GM19324 (cell line): ENCODE data around the gene KRTAP10-6.
"Not testable (repeated sequence)": the region's sequence is repeated elsewhere in the genome, so short reads cannot be mapped to it uniquely, and the experiment has no call there.

Experiments used
- ATAC-seq: cut with Tn5 transposase; IDR thresholded peaks from one replicate; pipeline ENCODE4 v1.9.1; 2021; ENCODE audit warnings: mild to moderate bottlenecking, moderate library complexity; ENCODE audit not compliant: unreplicated experiment, low FRiP score

Gene KRTAP10-6

GRCh38 chr21:44580231-44580821 lies 12.0 kb downstream of the KRTAP10-6 start, which contains the start of gene KRTAP10-5:
Gene KRTAP10-5 (minus strand): TSS chr21:44580604. CDS start chr21:44580578, 26 bp downstream.
- ATAC-seq, result not testable (repeated sequence)

DNA sequence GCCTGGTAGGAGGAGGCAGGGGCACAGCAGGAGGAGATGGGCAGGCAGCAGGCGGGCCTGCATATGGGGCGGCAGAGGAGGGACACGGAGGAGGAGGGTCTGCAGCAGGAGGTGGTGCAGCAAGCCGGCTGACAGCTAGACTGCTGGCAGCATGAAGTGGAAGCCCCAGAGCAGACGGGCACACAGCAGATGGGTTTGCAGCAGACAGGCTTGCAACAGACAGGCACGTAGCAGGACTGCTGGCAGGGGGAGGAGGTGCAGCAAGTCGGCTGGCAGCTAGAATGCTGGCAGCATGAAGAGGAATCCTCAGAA lies 12.5 kb downstream of the KRTAP10-6 start:
- no peak for ATAC-seq

GRCh38 chr21:44579056-44579832 lies 13.1 kb downstream of the KRTAP10-6 start:
- no peak for ATAC-seq

- no peak for ATAC-seq
Observed at GRCh38 chr21:44578371-44579055, 13.8 kb downstream of the KRTAP10-6 start.

DNA sequence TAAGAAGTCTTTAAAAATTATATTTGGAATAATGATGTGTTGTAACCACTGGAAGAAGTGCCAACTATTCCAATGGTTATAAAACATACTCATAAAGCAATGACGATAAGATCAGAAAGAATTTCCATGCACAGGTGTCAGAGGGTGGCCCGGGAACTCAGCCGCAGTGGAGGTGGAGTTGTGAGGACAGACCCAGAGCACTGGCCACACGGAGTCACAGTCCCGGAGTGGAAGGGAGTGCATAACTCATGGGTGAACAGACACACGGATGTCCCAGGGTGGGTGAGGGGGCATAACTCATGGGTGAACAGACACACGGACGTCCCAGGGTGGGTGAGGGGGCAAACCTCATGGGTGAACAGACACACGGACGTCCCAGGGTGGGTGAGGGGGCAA lies 16.3 kb downstream of the KRTAP10-6 start:
- ATAC-seq, result no peak

DNA sequence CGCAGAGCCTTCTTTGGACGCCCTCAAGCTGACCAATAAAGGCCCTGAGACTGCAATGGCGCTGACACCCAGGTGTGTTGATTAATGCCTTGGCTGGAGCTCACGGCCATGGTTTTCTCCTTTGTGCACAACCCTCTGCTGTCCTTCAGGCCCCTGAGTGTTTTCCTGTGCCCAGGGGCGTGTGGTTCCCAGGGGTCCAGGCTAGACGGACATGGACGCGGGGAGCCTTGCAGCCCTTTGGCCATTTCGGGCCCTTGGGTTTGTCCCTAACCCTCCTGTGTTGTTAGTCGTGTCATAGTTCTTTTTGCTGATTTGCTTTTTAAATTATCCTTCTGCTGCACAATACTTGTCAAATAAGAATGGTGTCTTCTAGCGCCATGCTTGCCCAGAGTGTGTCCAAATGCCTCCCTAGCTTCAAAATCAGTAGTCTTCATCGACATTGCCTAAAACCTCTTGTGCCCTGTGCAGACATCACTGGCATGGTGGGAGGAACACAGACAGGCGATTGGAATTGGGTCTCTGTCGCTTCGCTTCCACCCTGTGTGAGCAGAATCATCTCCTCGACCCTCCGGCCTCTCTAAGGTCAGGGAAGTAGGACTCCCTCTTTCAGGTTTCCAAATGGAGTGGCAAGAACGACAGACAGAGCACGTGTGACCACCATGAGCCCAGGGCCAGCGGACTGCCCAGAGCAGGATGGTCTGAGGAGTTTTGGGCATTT lies 16.8 kb downstream of the KRTAP10-6 start:
- ATAC-seq, result no peak

DNA sequence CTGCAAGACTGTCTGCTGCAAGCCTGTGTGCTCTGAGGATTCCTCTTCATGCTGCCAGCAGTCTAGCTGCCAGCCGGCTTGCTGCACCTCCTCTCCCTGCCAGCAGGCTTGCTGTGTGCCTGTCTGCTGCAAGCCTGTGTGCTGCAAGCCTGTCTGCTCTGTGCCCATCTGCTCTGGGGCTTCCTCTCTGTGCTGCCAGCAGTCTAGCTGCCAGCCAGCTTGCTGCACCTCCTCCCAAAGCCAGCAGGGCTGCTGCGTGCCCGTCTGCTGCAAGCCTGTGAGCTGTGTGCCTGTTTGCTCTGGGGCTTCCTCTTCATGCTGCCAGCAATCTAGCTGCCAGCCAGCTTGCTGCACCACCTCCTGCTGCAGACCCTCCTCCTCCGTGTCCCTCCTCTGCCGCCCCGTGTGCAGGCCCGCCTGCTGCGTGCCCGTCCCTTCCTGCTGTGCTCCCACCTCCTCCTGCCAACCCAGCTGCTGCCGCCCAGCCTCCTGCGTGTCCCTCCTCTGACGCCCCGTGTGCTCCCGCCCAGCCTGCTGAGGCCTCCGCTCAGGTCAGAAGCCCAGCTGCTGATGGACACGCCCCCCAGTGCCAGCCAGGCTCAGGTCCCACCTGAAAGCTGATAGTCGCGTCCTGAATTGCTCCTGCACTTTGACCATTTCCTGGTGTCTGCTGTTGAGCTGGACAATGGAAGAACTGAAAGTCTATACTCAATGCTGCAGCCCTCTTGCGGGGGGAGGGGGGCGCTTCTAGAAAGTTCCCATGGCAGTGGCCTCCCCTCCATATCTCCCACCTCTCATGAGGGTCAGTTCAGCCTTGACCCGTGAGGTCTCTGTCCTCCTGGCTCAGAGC lies 17.6 kb downstream of the KRTAP10-6 start:
- ATAC-seq, result no peak

DNA sequence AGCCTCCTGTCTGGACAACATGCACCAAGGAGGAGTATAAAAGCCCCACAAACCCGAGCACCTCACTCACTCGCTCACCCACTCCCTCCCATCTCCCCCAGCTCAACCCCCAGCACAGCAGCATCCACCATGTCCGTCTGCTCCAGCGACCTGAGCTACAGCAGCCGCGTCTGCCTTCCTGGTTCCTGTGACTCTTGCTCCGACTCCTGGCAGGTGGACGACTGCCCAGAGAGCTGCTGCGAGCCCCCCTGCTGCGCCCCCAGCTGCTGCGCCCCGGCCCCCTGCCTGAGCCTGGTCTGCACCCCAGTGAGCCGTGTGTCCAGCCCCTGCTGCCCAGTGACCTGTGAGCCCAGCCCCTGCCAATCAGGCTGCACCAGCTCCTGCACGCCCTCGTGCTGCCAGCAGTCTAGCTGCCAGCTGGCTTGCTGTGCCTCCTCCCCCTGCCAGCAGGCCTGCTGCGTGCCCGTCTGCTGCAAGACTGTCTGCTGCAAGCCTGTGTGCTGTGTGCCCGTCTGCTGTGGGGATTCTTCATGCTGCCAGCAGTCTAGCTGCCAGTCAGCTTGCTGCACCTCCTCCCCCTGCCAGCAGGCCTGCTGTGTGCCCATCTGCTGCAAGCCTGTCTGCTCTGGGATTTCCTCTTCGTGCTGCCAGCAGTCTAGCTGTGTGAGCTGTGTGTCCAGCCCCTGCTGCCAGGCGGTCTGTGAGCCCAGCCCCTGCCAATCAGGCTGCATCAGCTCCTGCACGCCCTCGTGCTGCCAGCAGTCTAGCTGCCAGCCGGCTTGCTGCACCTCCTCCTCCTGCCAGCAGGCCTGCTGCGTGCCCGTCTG lies 18.5 kb downstream of the KRTAP10-6 start, which contains the start of gene KRTAP10-4:
TSS of gene KRTAP10-4 (plus strand) at position 100 of the 827 bp plus-strand sequence. CDS start at position 130, 30 bp downstream.
- ATAC-seq, result not testable (repeated sequence)

- no peak for ATAC-seq
Observed at GRCh38 chr21:44572959-44573583, 19.2 kb downstream of the KRTAP10-6 start.

GRCh38 chr21:44571844-44572782 lies 20.2 kb downstream of the KRTAP10-6 start:
- no peak for ATAC-seq

DNA sequence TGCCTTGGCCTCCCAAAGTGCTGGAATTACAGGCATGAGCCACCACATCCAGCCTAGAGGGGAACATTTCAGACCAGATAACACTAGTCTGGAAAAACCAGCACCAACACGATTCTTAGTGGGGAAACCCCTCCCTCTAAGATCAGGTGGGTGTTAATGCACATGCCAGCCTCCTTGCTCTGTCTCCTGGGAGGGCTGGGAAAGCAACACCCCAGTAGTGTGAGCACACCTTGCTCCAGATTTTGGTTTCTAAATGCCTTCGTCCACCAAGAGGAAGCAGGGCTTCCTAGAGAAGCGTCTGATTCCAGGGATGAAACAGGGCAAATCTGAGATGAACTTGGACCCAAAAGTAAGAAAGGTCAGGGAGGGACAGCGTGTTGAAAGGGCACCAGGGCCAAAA lies 21.0 kb downstream of the KRTAP10-6 start:
- no peak for ATAC-seq

DNA sequence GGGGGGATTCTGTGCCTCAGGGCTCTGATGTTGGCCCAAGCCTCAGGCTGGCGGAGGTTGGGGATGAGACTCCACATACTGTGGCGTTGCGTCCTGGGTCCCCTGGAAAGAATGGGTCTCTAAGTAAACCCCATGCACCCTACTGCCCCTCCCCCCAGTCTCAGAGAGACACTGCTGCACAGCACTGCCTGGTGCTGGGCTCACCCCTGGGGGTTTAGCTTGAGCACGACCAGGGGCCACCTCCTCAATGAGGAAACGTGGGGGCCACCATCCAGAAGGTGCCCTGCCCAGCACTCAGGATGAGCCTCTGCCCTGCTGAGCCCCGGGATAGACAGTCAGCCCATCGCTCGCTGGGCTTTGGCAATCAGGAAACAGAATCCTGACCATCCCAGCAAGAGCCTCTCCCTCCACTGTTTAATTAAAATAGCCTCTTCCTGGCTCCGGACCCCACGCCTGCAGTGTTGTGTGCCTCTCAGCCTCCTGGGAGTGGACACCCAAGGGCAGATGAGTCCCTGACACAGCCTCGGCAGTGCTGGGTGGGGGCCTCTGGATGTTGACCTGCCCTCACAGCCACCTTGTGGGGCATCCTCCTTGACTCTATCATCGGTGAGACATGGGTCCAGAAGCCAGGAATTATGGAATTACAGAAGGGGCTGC lies 22.3 kb downstream of the KRTAP10-6 start:
- no peak for ATAC-seq

DNA sequence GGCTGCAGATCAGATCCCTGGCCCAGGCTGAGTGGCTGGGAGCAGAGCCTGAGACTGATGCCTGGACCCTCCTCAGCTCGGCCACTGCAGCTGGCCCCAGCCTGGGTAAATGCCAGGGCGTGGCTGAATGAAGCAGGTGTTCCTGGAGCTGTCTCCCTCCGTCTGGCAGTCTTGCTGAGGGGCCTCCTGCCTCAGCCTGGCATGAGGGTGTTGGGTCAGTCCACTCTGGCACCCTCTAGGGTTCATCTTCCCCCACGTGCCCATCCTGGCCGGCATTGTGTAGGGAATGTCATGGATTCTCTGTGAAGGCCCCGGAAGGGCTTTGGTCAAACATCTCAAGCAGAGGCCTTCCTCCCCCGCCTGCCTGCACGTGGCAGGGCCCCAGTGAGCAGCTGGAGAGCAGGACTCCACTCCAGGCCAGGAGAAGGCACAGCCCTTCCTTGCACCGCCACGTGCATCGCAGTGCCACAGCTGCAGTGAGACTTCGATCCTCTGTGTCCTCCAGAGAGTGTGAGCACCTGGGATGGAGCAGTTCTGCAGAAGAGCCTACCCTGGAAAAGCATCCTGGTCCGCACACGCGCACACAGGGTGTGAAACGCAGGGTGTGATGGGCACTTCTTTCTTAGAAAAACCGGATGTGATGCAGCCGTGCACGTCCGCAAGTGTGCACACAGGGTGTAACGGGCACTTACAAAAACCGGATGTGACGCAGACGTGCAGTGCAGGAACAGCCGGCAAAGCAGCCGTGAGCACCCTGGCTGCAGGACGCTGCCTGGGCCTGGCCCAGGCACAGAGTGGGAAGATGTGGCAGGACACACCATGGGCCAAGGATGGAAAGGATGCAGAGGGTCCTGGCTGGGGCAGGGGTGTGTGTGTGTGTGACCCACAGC lies 23.4 kb downstream of the KRTAP10-6 start:
- no peak for ATAC-seq

GRCh38 chr21:44568261-44568660 lies 24.0 kb downstream of the KRTAP10-6 start:
- ATAC-seq, result no peak

GRCh38 chr21:44567481-44568171 lies 24.7 kb downstream of the KRTAP10-6 start:
- ATAC-seq, result no peak

DNA sequence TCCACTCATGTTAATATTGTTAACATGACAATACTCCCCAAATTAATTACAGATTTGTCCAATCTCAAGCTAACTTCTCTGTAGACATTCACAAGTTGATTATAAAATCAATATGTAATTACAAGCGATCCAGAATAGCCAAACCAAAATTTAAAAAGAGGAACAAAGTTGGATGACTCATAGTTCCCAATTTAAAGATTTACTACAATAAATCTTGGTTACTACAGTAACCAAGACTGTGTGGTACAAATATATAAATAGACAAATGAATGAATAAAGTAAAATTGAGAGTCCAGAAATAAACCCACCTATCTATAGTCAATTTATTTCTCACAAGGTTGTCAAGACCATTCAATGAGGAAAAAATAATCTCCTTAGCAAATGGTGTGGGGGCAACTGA lies 25.9 kb downstream of the KRTAP10-6 start:
- ATAC-seq, result no peak
